Measurements from ENCODE around the gene SSNA1.

- TF ChIP-seq CTCF (IDR thresholded peaks at IDR 0.05; ENCODE audit: borderline replicate concordance, extremely low read depth, low read length, poor library complexity, severe bottlenecking): peak; percentile 61
- TF ChIP-seq EZH2 (IDR thresholded peaks at IDR 0.05; ENCODE audit: borderline replicate concordance, low read depth, low read length, severe bottlenecking): no peak
Observed at GRCh38 chr9:137176302-137177182, 11.9 kb upstream of the SSNA1 start.

Data from DND-41 (cell line).